Measurements from ENCODE around the gene ZNF423.

ZNF423 gene

DNA sequence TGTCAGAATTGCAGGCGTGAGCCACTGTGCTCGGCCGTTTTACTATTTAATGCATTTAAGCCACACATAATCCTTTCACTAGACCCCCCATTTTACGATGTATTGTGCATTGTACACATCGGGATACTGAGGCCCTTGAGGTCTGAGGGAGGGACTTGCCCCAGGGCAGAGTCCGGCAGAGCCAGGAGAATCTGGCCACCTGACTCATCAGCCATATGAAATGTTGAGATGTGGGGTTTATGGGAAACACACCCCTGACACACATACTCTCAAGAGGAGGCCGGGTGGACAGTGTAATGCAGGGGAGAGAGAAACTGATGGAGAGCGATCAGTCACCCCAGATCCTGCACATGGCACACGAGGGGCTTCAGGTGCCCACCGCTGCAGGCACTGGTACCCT lies 196.6 kb downstream of the ZNF423 start:
- no peak for DNase-seq

DNA sequence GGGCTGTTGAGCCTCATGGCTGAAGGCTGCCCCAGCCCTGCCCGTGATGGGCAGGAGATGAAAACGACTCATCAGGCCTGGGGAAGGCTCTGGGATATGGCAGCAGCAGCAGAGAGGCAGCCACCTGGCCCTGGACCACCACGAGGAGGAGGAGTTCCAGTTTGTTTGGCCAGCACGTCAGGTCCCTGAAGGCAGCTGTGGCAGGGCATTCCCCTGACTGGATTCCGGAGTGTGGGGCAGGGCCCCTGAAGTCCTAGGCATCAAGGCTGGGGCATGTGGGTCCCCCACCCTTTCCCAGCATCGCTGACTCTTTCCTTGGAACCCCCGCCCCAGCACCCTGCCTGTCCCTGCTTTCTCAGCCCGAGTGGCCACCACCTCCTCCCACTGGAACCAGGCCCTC lies 197.4 kb downstream of the ZNF423 start:
- DNase-seq = no peak

DNA sequence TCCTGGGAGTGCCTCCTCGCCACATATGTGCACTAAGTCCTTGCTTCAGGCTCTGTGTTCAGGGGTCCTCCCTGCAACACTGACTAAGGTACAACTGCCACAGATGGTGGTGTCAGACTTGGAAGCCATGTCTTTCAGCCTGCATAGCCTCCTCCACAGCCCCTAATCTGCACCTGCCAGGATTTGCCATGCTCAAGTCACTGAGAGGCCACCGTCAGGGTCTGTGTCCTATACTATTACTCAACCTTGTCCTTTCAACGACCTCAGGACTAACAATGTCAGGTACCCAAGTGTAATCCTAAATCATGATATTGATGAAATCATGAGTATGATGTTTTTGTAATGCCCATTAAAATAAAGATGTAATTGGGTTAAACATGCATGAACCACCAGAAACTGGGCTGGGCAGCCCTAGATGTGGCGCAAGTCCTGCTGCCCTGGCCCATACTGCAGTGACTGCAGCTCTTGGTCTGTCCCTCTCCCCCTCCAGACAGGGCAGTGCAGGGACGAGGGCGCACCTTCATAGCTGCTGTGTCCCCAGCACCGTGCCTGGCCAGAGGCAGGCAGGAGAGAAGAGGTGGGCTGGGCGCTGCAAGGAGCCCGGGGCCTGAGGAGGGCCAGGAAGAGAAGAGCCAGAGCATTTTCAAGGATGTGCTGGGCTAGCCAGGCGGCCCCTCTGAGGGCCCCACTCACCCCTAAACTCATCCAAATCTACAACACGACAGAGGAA lies 198.0 kb downstream of the ZNF423 start:
- DNase-seq = no peak

DNA sequence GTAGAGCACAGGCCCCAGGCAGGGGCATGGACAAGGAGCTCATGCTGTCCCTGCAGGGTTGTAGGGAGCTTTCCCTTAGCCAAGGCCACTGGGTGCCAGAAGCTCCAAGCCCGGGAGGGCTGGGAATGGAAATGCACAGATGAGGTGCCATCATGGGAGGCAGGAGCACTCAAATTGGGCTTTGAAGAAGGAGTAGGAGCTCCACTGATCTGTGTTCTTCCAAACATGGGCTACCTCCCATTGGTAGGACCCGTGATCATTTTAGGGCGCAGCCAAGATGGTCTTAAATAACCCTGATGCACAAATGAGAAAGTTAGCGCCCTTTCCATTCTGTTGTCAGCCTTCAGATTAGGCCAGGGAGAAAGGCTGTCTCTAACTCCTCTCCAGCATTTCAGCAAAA lies 201.5 kb downstream of the ZNF423 start:
- DNase-seq = no peak

DNA sequence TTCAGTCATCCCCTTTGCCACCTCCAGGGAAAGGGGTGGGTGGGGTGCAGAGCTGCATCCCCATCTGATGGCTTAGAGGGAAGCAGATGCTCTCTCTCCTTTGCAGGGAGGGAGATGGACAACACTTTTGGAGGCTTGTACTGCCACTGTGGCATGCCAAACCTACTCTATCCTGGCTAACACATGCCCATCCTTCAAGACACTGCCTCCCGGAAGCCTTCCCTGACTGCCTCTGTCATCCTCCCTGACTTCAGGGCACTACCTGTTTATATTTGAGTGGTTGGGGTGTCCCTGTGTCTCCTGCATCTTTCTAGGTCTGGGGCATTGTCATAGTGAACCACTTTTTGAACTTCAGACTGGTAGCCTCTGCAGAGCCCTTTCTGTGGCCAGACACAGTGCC lies 202.3 kb downstream of the ZNF423 start:
- DNase-seq = no peak

DNA sequence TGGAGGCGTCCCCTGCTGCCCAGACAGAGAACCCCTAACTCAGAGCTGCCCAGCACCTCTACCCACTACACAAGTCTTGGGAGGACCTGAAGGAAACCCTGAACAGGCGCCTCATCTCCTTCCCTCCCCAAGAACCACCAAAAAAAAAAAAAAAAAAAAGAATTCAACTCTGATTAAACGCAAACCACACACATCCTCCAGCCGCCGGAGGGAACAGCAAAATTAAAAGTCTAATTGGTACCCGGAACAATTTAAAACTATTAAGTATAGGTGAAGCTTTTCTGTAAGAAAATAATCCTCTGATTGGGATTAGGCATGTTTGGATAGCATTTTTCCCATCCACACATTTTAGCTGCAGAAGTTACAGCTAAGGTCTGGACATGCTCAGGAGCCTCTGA lies 202.7 kb downstream of the ZNF423 start:
- no peak for DNase-seq

DNA sequence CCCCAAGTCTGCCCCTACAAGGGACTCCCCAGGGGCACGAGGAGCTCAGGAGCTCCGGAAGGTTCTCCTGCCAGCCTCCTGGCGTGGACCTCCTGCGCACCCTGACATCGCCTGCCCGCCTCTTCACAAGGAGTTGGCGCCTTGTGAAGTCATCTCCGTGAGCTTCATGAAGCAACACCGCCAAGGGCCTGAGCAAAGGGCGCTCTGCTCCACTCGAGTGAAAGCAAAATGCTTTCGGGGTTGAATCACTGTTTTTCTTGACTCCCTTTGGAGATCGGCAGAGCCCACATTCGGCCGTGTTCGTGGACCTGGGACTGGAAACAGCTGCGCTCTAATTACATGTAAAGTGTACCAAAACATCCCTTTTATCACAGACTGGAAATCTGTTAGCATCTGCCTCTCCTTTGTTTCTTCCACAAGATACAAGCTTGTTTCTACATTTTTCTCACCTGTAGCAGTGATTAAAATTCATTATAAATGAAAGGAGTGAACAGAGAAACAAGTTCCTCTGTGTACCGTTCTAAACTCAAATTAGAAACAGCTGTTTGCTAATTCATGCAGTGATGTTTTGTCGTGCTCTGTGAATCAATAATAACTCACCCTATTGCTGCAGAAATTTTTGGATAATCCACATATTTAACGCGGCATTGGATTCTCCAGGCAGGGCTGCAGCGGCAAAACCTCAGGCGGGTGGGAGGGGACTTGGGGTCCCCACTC lies 203.3 kb downstream of the ZNF423 start:
- no peak for DNase-seq

DNA sequence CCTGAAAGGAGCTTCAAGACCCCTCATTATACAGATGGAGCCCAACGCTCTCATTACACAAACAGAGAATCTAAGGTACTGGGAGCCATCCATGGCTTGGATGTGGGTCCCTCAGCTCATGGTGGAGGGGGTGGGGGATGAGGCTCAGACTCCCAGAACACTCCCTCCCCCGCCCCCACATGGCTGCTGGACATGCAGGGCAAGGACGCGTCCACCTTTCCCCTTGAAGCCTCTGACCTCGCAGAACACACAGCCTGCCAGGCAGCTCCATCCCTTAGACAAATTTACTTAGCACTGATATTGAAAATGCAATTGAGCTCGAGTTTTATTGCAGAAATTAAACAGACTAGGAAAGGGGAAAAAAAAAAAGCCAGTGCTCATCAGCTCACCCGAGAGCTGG lies 203.9 kb downstream of the ZNF423 start:
- DNase-seq = no peak

DNA sequence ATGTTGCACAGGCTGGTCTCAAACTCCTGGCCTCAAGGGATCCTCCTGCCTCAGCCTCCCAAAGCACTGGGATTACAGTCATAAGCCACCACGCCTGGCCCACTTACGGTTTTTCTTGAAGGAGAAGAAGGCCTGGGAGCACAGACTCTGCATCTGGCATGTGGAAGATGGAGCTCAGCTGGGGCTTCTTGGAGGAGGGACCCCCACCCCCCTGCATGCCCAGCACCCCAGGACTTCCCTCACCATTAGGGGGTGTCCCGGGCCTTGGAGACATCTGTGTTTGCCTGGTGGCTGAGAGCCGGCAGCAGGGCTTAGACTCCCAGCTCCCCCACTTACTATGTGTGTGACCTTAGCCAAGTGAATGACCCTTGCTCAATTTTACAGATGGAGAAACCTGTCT lies 204.7 kb downstream of the ZNF423 start:
- DNase-seq = no peak

DNA sequence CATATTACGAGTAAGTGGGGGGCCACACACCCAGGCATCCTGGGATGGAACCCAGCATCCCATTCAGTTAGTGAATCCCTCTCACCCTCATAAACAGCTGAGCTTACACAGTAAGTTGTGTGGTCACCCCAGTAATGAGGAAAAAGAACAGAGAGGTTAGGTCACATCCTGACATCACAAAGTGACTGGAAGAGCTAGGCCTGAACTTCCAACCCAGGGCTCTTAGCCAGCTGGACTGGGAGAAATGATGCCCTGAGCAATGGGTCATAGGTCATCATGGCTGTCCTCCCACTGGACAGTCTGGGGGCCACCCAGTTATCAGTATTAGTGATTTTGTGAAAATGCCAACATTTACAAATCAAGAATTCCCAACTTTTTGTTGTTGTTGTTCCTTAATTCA lies 205.3 kb downstream of the ZNF423 start:
- DNase-seq = no peak

DNA sequence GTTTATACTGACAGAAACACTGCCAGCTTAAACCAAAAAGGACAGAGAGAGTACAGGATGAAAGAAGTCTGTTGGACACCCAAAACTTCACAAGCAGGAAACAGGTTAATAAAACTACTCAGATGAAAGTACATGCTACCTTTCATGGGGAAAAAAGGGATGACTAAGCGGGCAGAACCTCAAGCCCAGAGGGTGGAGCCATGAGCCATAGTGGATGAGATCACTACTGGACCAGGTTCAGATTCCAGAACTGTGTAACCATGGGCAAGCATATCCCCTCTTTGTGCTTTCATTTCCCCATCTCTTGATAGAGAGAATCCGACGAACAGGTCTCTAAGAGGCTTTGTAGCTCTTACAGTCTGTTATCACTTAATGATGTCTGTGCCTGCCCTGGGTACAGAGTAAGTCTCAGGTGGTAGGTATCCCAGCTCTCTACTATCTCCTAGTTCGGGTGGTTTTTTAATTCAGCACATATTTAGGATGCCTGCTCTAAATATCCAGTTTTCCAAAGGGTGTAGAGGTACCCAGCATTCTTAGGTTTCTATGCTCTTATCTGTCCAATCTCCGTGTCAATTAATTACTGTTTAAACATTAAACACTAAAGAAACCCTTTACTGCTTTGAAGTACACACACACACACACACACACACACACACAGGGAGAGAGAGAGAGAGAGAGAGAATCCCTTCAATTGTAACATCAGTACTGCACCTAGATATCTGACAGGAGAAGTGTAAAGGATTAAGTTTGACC lies 206.7 kb downstream of the ZNF423 start:
- no peak for DNase-seq

DNA sequence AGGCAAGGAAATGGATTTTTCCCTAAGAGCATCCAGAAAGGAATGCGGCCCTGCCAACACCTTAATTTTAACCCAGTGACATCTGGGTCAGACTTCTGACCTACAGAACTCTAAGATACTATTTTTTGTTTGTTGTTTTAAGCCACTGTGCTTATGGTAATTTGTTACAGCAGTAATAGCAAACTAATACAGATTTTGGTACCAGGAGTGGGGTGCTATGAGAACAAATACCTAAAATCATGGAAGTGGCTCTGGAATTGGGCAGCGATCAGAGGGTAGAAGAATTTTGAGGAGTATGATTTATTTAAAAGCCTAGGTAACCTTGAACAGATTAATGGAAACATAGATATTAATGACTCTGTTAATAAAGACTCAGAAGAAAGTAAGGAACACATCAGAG lies 208.2 kb downstream of the ZNF423 start:
- DNase-seq = no peak

DNA sequence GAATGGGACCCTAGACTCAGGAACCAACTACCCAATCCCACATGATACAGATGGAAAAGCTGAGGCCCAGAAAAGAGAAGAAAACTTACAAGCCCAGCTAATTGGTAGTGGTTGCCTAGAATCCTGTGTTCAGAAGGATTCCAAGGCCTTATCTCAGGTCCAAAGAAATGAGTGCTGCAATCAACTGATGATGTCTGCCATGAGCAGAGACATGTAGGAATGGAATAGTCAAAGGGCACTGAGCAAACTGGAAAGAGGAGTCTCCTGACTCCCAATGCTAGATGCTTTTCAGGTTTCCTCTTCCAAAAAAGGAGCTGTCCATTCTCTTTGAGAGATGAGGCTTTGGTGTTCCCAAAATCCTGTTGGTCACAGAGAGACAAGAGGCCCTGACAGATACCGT lies 210.6 kb downstream of the ZNF423 start:
- DNase-seq = no peak

DNA sequence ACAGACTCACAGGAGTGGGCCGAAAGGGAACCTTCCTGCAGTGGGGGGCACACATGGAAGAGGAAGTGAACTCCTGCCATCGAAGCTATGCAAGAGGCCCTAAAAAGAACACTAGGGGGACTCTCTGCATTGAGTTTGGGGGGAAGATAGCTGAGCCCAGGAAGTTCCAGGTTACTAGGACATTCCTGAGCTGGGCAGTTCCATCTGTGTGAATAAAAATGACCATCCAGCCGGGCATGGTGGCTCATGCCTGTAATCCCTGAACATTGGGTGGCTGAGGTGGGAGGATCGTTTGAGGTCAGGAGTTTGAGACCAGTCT lies 211.8 kb downstream of the ZNF423 start:
- DNase-seq = no peak

DNA sequence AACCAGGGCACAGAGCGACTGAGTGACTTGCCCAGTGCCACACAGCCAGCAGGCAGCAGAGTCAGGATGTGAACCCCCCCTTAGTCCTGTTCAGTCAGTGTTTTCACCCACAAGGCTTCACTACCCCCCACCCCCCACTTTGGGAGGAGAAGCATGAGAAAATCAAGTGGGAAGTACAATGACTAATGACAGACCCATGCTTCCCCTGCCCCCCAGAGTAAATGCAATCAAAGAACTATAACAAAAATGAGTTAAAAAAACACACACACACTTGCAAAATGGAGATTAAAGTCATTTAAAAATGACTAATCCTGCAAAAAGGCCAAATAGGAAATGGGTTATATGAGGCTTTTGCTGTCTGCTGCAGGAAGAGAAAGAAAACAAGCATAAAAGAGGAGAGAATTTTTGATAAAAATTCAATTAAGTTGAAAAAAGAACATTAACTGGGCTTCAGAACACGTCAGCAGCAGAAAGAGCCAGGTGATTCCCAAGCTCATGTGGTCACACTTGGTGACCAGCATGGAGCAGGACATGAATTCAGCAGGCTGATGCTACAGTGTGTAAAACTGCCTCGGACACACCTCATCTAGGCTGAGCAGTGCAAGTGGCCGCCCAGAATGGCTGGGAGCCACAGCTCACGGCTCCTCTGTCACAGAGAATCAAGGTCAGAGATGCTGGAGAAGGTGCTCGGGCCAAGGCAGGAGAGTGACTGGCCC lies 212.3 kb downstream of the ZNF423 start:
- DNase-seq = no peak

DNA sequence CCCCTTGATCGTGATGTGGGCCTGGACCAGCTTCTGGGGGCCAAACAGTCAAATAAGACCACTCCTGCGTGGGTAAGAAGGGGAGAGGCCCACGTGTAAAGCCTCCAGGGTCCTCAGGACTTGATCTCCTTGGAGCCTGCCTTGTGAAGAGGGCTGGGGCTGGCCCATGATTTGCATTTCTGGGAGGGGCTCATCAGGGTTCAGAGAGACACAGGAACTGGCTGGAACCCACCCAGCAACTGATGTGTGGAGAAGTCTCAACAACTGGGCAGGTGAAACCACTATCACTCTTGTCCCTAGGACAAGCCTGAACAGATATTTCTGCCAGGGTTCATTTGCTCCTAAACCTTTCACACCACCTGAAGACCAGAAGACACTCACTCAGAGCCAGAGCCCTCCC lies 214.7 kb downstream of the ZNF423 start:
- no peak for DNase-seq

DNA sequence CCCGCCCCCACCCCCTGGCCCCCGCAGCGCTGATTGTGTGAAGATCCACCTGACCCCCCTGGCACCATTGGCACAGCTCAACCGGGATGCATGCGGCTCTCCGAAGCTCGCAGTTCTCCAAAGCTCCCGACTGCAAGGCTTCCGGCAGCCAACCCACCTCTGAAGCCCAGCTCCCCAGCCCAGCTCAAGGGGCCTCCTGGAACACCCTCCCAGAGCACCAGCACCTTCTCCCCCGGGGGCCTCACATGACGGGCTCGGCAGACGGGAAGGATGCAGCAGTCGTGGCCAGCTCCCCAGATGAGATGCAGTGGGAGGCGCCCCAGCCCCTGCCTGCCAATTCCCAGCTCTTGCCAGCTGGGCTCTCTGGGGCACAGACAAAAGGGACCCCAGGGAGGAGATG lies 215.3 kb downstream of the ZNF423 start:
- DNase-seq = no peak

DNA sequence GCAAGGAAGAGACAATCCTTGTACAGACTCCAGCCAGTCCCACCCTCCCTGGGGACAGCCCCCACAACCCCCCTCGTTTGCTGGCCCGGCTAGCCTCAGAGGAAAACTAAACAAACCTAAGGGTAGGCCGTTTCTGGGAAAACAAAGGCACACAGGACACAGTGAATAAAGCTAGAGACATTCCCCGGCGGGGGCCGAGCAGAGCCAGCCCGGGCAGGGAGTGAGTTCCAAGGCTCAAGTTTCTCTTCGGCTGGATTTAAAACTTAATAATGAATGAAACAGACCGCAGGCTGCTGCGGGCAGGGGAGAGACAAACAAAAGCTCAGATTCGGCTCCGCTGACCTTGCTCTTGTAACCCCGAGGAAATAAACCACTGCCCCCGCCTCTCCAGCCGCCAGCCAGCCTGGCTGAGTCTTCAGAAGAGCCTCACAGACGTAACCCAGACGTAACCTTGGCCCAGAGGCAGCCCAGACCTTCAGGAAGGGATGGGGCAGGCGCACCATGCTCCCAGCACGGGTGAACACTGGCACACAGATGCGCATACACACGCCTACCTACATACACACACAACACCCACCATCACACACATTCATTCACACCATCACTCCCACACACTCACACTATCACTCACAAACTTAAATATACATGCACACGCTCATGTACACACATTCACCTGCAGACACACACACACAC lies 216.0 kb downstream of the ZNF423 start:
- DNase-seq = no peak

DNA sequence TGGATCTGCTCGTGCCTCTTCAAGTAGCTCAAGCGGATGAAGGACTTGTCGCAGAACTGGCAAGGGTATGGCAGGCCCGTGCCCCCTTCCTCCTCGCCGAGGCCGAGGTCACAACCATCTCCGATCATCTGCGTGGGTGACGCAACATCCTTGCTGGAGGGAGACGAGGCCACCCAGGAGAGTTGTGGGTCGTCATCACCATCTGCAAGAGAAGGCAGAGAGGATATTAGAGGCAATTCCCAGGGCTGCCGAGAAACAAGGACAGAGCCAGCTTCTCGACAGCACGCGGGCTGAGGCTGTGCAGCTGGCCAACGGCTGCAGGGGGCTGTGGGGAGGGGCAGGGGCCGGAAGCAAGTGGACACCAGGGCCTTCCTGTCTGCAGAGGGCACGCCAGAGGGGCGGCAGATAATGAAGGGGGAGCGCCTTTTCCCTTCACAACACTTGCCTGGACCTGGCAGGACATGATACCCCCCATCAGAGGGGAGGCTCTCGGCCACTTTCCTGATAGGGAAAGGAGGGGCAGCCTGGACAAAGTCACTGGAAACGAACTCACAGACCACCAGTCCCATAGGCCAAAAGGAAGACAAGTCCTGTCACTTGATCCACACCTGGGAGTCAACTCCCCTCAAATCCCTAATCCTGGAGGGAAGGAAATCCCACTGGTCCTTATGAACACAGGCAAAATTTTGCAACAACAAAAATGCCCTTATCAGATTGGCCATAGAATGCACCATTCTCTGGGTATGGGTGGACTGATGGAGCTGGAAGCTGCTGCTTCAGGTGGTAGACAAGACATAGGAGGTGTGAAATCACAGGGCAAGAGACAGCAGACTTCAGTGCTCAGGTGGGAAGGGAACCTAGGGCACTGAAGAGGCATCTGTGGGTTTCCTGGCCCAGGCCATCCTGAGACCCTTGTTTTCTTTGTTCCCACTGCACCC lies 217.0 kb downstream of the ZNF423 start:
- DNase-seq = no peak

DNA sequence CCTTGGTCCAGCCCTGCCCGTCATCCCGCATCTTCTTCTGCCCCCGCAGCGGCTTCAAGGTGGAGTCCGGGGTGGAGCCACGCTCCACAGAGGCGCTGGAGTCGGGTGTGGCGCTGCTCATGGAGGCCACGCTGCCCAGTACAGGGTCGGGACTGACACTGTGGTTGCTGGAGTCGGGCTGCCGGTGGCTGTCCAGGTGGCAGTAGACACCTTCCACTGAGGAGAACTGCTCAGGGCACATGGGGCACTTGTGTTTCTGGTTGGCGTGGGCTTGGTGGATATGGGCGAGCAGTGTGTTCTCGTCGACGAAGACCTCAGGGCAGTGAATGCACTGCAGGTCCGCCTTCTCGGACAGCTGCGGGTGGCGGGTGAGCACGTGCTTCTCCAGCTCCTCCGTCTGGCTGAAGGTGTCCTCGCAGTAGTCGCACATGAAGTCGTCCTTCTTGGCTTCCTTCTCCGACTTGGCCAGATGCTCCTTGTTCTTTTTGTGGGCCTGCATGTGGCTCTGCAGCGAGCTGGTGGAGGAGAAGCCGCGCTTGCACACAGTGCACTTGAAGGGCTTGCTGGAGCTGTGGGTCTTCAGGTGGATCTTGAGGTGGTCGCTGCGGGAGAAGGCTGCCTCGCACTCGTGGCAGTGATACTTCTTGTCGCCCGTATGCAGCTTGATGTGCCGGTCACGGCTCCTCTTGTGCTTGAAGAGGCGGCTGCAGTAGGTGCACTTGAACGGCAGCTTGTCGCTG lies 217.8 kb downstream of the ZNF423 start:
- no peak for DNase-seq

DNA sequence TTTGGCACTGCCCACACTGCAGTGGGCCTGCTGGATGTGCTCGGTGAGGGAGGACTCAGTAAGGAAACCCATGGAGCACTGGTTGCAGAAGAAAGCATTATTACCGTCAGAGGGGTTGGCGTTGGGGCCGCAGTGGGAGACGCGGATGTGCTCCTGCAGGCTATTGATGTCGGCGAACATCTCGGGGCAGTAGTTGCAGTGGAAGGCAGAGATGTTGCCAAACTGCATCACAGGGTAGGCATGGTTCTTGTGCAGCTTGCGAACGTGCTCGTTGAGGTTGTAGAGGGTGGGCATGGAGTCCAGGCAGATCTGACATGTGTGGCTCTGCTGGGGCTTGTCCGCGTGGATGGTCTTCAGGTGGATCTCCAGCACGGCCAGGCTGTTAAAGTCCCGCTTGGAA lies 218.4 kb downstream of the ZNF423 start:
- no peak for DNase-seq

Data from NCI-H1436 (cell line).